ENCODE results near the gene SLC43A3. TPM values are rescaled to one million over a fixed set of nuclear protein-coding genes. Genes with fewer than 3 reads are reported as not detected.

The SLC43A3 gene
- polyA plus RNA-seq = 10 to 100 TPM; 11.4 to 17.1 (median 12.4) TPM

DNA sequence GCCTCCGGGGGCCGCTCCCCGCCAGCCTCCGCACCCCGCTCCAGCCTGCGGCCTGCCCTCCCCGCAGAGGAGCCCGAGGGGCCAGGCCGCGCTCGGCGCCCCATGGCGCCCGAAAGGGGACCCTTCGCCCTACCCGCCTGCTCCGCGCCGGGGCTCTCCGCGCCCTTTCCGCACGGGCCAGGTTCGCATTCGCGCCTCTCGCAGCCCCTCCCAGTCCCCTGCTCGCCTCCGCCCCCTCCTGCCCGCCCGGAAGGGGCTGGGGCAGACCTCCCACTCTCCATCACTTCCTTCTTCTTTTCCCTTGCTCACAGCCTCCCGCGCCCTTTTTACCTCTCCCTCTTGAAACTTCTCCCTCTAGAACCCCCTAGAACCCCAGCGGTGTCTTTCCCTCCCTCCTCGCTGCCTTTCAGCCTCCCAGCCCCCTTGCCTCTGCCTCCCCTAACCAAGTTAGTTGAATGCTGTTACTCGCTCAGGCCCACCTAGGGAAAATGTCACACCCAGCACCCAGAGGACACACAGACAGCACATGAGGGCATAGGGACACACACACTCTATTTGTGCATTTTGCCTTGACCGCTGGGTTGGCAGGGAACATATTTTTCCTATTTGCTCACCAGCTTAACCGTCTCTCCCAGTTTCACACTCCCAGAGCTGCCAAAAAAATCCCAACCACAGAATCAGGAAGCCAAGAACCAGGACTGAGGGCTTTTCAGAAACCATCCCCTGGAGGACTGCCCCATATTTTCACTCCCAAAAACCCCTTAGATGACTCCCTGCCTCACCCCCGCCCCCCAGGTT lies at the start of gene SLC43A3:
Gene SLC43A3 (minus strand): TSS at position 193 of the 798 bp plus-strand sequence. CDS start 949 bp downstream, outside the sequence.
- peaks cover 2 to 10% (median 2%) of the 10 kb centered on the region in 3 donors for H3K27me3 Mint-ChIP-seq (ENCODE audit: low read depth in 3 of 3)
- H3K27ac Mint-ChIP-seq = peak within 1 kb of the TSS; percentile 60 to 91 (median 88)
- peaks cover 0 to 3% (median 0%) of the 10 kb centered on the region in 3 donors for H3K36me3 Mint-ChIP-seq
- peaks cover 52 to 63% of the 10 kb centered on the region in 2 donors for H3K4me1 Mint-ChIP-seq
- peak within 1 kb of the TSS; percentile 81 to 94 (median 85) for H3K4me3 Mint-ChIP-seq
- DNase-seq = peak; percentile 49 to 53 (median 52)
- peaks cover 0 to 2% (median 0%) of the 10 kb centered on the region in 6 donors for H3K9me3 Mint-ChIP-seq

DNA sequence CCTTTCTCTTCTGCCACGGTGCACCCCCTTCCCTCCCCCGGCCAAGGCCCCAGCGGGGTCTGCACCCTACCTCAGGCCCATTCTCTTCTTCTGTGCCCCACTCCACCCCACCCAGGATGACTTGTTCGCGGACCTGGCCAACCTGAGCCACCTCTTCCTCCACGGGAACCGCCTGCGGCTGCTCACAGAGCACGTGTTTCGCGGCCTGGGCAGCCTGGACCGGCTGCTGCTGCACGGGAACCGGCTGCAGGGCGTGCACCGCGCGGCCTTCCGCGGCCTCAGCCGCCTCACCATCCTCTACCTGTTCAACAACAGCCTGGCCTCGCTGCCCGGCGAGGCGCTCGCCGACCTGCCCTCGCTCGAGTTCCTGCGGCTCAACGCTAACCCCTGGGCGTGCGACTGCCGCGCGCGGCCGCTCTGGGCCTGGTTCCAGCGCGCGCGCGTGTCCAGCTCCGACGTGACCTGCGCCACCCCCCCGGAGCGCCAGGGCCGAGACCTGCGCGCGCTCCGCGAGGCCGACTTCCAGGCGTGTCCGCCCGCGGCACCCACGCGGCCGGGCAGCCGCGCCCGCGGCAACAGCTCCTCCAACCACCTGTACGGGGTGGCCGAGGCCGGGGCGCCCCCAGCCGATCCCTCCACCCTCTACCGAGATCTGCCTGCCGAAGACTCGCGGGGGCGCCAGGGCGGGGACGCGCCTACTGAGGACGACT lies 49.3 kb upstream of the SLC43A3 start:
- DNase-seq = peak; percentile 48 to 57 (median 55)
- peaks cover 2 to 4% (median 3%) of the 10 kb centered on the region in 3 donors for H3K27me3 Mint-ChIP-seq (ENCODE audit: low read depth in 3 of 3)
- H3K4me3 Mint-ChIP-seq = peak overlapping the region; percentile 80 to 85 (median 82)
- peak overlapping the region in 4 of 6 donors; percentile 42 to 79 (median 60) for H3K27ac Mint-ChIP-seq
- peaks cover 35 to 38% of the 10 kb centered on the region in 2 donors for H3K4me1 Mint-ChIP-seq
- H3K9me3 Mint-ChIP-seq = no peaks in the 10 kb centered on the region
- H3K36me3 Mint-ChIP-seq = no peaks in the 10 kb centered on the region

DNA sequence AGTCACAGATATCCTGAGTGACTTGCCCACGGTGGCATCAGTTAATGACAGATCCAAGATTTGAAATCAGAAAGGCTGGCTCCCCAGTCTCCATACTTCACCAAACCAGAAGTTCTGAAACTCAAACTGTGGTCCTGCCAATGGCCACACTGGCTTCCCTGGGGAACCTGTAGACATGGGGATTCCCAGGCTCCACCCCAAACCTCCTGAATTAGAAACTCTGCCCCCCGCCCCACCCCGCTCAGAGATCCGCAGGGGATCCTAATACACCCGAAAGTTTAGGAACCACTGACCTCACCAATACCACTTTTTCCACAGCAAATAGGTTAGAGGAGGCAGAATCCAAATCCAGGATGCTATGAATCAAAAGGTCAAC lies 48.7 kb upstream of the SLC43A3 start:
- DNase-seq = no peak
- peak overlapping the region in 4 of 6 donors; percentile 42 to 79 (median 60) for H3K27ac Mint-ChIP-seq
- peak overlapping the region; percentile 80 to 85 (median 82) for H3K4me3 Mint-ChIP-seq
- H3K4me1 Mint-ChIP-seq = peaks cover 35 to 38% of the 10 kb centered on the region in 2 donors
- peaks cover 2 to 4% (median 3%) of the 10 kb centered on the region in 3 donors for H3K27me3 Mint-ChIP-seq (ENCODE audit: low read depth in 3 of 3)
- no peaks in the 10 kb centered on the region for H3K9me3 Mint-ChIP-seq
- H3K36me3 Mint-ChIP-seq = no peaks in the 10 kb centered on the region

DNA sequence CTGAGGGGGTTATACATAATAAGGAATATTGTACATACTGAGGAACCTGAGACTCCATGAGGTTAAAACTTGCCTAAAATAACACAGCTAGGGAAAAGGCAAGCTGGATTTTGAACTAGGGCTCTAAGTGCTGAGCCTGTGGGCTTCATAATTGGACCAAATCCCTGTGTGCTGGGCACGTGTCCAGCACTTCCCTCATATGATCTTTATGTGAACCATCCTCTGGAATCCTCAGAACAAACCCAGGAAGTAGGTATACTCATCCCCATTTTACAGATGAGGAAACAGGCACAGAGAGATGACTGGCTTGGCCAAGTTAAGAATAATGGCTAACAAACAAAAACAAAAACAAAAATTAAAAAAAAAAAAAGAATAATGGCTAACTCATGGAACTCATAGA lies 48.3 kb upstream of the SLC43A3 start:
- no peak for DNase-seq
- Mint-ChIP-seq H3K9me3 (no peaks in the 10 kb centered on the region), H3K4me3 (peak overlapping the region; percentile 59 to 84 (median 81)), H3K27me3 (ENCODE audit: low read depth in 3 of 3) (peaks cover 2 to 4% (median 3%) of the 10 kb centered on the region in 3 donors), H3K36me3 (no peaks in the 10 kb centered on the region), H3K4me1 (peaks cover 35 to 36% of the 10 kb centered on the region in 2 donors), H3K27ac (no peak overlapping the region)

DNA sequence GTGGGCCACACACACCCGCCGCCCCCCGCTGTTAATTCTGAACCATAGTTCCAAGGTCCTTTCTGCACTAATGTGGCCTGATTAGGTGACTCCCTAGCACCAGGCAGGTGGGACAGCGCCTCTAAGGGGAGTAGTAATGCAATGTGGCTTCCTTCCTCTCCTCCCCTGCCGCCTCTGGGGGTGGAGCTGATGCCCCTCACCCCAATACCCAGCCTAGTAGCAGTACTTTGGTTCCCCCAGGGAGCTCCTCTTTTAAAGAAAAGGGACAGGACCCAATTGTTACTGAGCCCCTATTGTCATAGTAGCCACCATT lies 47.8 kb upstream of the SLC43A3 start:
- Mint-ChIP-seq H3K27ac (peak overlapping the region in 1 of 6 donors; percentile 29), H3K9me3 (no peaks in the 10 kb centered on the region), H3K36me3 (no peaks in the 10 kb centered on the region), H3K27me3 (ENCODE audit: low read depth in 3 of 3) (peaks cover 2 to 3% (median 2%) of the 10 kb centered on the region in 3 donors), H3K4me3 (peak overlapping the region; percentile 59 to 84 (median 81)), H3K4me1 (peaks cover 35% of the 10 kb centered on the region in 2 donors)
- DNase-seq = no peak

DNA sequence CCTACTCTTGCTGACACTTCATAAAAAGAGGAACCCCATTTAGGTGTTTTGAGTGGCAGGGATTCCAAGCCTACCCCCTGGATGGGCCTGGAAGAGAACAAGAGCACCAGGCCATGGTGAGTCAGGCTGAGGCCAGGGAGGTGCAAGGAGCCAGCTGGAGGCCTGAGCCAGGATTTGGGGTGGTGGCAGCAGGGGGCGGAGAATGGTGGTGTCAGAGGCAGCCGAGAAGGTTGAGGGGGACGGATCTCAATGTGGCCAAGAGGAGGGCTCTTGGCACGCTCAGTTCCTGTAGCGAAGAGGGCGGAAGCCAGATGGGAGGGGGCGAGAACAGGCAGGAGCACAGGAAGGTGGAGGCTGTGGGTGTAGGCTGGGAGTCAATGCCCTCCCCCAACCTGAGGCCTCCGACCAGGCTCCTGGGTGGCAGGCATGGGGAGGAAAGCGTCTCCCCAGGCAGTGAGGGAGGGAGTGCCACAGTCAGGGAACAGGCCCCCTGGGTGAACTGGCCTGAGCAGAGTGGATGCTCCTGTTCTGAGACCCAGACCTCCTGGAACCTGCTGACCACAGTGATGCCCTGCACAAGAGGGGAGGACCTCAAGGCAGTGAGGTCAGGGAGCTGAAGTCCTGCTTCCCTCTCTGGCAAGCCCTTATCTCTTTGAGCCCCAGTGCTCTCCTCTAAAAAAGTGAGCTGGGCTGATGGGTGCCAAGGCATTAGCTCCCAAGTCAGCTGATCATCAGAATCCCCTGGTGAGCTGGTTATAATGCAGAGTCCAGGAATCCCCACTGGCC lies 47.3 kb upstream of the SLC43A3 start:
- Mint-ChIP-seq H3K4me3 (peak overlapping the region; percentile 63 to 84 (median 81)), H3K9me3 (no peaks in the 10 kb centered on the region), H3K27ac (peak overlapping the region; percentile 25 to 90 (median 64)), H3K4me1 (peaks cover 35% of the 10 kb centered on the region in 2 donors), H3K27me3 (ENCODE audit: low read depth in 3 of 3) (peaks cover 2 to 3% (median 2%) of the 10 kb centered on the region in 3 donors), H3K36me3 (no peaks in the 10 kb centered on the region)
- DNase-seq = peak; percentile 53 to 57 (median 55)

DNA sequence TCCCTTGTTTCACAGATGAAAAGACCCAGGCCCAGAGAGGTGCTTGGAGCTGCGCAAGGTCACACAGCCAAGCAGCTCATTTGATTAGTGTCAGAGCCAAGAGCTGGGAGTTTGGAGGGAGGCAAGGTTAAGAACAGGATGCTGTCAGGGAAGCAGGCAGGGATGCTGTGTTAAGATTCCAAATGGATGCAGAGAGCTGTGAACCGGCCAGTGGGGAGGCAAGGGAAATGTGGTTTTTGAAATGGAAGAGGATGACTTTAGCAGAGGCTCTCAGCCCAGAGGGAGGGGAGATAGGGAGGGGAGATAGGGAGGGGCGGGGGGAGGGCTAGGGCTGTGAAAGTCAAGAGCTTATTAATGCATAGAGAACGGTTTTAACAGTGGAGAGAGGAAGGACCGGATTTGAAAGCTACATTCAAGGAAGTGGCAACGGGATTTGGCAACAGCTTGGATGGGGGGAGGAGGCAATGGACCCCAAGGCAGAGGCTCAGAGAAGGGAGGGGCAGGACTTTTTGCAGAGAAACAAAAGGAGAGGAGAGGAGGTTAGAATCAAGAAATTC lies 46.4 kb upstream of the SLC43A3 start:
- DNase-seq = no peak
- peaks cover 35% of the 10 kb centered on the region in 2 donors for H3K4me1 Mint-ChIP-seq
- H3K9me3 Mint-ChIP-seq = no peaks in the 10 kb centered on the region
- peak overlapping the region in 4 of 6 donors; percentile 26 to 72 (median 50) for H3K27ac Mint-ChIP-seq
- H3K4me3 Mint-ChIP-seq = peak overlapping the region in 4 of 5 donors; percentile 4 to 59 (median 51)
- peaks cover 0 to under 1% (median 0%) of the 10 kb centered on the region in 3 donors for H3K36me3 Mint-ChIP-seq
- H3K27me3 Mint-ChIP-seq (ENCODE audit: low read depth in 3 of 3) = peaks cover 2 to 3% (median 2%) of the 10 kb centered on the region in 3 donors

DNA sequence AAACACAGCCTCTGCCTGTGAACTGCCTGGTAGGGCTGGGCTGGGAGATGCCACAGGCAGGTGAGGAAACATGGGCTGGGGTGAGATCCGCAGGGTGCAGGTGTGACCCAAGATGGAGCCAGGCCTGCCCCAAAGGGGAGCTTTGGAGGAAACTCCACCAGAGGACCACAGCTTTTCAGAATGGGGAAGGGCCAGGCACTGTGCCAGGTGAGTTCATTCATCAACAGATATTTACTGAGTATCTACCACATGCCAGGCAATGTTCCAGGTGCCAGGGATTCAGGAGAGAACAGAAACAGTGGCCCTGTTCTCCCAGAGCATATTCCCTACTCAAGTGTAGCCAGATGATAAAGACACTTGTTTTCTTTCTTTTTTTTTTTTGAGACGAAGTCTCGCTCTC lies 44.6 kb upstream of the SLC43A3 start:
- DNase-seq = no peak
- H3K27ac Mint-ChIP-seq = no peak overlapping the region
- peaks cover 32 to 35% of the 10 kb centered on the region in 2 donors for H3K4me1 Mint-ChIP-seq
- no peaks in the 10 kb centered on the region for H3K9me3 Mint-ChIP-seq
- H3K27me3 Mint-ChIP-seq (ENCODE audit: low read depth in 3 of 3) = peaks cover 0 to 3% (median 0%) of the 10 kb centered on the region in 3 donors
- H3K4me3 Mint-ChIP-seq = no peak overlapping the region
- peaks cover 0 to 5% (median 3%) of the 10 kb centered on the region in 3 donors for H3K36me3 Mint-ChIP-seq

DNA sequence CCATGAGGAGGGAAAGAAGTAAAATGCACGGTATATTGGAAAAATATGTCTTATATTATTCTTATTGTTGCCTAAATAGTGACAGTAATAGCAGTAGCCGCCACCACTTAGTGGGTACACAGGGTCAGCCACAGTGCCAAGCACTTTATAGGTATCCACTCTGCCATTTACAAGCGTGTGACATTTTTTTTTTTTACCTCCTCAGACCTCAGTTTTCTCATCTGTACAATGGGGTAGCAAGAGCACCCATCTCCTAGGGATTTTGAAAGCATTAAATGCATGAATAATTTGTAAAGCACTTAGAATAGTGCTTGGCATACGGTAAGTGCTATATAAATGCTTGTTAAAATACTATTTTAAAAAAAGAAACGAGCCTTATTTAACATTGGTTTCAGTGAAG lies 42.3 kb upstream of the SLC43A3 start:
- peaks cover 14 to 15% of the 10 kb centered on the region in 2 donors for H3K4me1 Mint-ChIP-seq
- no peak overlapping the region for H3K4me3 Mint-ChIP-seq
- H3K36me3 Mint-ChIP-seq = peaks cover 0 to 5% (median 3%) of the 10 kb centered on the region in 3 donors
- no peak overlapping the region for H3K27ac Mint-ChIP-seq
- no peaks in the 10 kb centered on the region for H3K9me3 Mint-ChIP-seq
- DNase-seq = no peak
- peaks cover 0 to 4% (median 0%) of the 10 kb centered on the region in 3 donors for H3K27me3 Mint-ChIP-seq (ENCODE audit: low read depth in 3 of 3)

DNA sequence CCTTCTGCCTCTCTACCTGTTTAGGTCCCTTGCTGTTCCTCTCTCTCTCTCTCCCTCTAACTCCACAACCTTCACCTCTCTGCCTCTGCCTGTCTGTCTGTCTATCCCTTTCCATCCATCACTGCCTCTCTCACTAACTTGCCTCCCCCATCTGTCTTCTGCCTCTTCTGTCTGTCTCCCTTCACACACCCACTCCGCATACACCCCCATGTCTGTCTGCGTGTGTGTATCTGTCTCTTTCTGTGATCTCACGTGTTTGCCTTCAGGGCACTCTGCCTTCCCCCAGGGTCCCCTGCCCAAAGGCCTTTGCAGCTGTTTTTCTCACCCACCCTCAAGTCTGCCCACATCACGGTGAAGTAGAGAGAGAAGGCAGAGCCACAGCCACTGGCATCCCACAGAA lies 41.4 kb upstream of the SLC43A3 start:
- Mint-ChIP-seq H3K4me3 (no peak overlapping the region), H3K27ac (no peak overlapping the region)
- DNase-seq = no peak

DNA sequence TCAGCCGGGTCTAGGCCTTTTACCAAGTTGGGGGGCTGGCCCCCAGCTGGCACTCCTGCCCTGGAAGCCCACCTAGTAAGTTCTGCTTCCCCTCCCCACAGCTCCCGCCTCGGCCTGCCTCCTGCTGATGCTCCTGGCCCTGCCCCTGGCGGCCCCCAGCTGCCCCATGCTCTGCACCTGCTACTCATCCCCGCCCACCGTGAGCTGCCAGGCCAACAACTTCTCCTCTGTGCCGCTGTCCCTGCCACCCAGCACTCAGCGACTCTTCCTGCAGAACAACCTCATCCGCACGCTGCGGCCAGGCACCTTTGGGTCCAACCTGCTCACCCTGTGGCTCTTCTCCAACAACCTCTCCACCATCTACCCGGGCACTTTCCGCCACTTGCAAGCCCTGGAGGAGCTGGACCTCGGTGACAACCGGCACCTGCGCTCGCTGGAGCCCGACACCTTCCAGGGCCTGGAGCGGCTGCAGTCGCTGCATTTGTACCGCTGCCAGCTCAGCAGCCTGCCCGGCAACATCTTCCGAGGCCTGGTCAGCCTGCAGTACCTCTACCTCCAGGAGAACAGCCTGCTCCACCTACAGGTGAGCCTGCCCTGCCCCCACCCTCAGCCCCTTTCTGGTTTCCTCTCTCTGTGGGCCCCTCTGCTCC lies 40.7 kb upstream of the SLC43A3 start:
- H3K4me1 Mint-ChIP-seq = peaks cover 8% of the 10 kb centered on the region in 2 donors
- H3K9me3 Mint-ChIP-seq = no peaks in the 10 kb centered on the region
- no peak for DNase-seq
- peaks cover 0 to 5% (median 3%) of the 10 kb centered on the region in 3 donors for H3K36me3 Mint-ChIP-seq
- no peak overlapping the region for H3K4me3 Mint-ChIP-seq
- peak overlapping the region in 1 of 6 donors; percentile 17 for H3K27ac Mint-ChIP-seq
- peaks cover 0 to 7% (median 4%) of the 10 kb centered on the region in 3 donors for H3K27me3 Mint-ChIP-seq (ENCODE audit: low read depth in 3 of 3)

More for the DNA sequence above, 41.4 kb upstream of the SLC43A3 start:
- Mint-ChIP-seq H3K4me1 (peaks cover 6 to 7% of the 10 kb centered on the region in 2 donors), H3K36me3 (peaks cover 0 to 5% (median 3%) of the 10 kb centered on the region in 3 donors), H3K27me3 (ENCODE audit: low read depth in 3 of 3) (peaks cover 0 to 4% (median 4%) of the 10 kb centered on the region in 3 donors), H3K9me3 (no peaks in the 10 kb centered on the region)

DNA sequence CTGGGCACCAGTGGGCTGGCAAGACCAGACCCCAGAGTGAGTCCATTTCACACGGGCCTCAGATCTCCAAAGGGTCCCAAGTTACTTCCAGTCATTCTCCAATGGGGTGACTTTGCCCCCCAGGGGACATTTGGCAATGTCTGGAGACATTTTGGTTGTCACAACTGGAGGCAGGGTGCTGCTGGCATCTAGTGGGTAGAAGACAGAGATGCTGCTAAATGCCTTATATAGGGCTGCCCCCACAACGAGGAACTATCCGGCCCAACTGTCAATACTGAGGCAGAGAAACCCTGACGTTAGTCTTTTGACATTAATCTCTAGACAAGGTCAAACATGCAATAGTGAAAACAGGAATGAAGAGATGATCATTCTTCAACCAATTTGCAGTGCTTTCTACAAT lies 39.8 kb upstream of the SLC43A3 start:
- peaks cover under 1 to 7% (median 4%) of the 10 kb centered on the region in 3 donors for H3K27me3 Mint-ChIP-seq (ENCODE audit: low read depth in 3 of 3)
- no peak for DNase-seq
- no peak overlapping the region for H3K27ac Mint-ChIP-seq
- peaks cover 11% of the 10 kb centered on the region in 2 donors for H3K4me1 Mint-ChIP-seq
- peaks cover 0 to 5% (median 3%) of the 10 kb centered on the region in 3 donors for H3K36me3 Mint-ChIP-seq
- H3K4me3 Mint-ChIP-seq = no peak overlapping the region
- H3K9me3 Mint-ChIP-seq = no peaks in the 10 kb centered on the region

All from immature natural killer cell (primary cell).